GDM1 (cell line): ENCODE results near the gene ENG.
"Not testable (repeated sequence)": the region's sequence is repeated elsewhere in the genome, so short reads cannot be mapped to it uniquely, and the experiment has no call there.

Experiments
- DNase-seq: peaks from one replicate; lab custom pipeline; 2025; lab: John Stamatoyannopoulos, UW

The ENG gene

DNA sequence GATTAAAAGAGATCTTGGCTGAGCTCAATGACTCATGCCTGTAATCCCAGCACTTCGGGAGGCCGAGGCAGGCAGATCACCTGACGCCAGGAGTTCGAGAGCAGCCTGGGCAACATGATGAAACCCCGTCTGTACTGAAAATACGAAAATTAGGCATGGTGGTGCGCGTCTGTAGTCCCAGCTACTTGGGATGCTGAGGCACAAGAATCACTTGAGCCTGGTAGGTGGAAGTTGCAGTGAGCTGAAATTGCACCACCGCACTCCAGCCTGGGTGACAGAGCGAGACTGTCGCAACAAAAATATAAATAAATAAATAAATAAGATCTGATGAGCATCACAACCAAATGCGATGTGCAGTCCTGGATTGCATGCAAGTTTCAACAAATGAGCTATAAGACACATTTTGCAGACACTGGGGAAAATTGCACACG is 8.7 kb upstream of the ENG start:
- DNase-seq = no peak

DNA sequence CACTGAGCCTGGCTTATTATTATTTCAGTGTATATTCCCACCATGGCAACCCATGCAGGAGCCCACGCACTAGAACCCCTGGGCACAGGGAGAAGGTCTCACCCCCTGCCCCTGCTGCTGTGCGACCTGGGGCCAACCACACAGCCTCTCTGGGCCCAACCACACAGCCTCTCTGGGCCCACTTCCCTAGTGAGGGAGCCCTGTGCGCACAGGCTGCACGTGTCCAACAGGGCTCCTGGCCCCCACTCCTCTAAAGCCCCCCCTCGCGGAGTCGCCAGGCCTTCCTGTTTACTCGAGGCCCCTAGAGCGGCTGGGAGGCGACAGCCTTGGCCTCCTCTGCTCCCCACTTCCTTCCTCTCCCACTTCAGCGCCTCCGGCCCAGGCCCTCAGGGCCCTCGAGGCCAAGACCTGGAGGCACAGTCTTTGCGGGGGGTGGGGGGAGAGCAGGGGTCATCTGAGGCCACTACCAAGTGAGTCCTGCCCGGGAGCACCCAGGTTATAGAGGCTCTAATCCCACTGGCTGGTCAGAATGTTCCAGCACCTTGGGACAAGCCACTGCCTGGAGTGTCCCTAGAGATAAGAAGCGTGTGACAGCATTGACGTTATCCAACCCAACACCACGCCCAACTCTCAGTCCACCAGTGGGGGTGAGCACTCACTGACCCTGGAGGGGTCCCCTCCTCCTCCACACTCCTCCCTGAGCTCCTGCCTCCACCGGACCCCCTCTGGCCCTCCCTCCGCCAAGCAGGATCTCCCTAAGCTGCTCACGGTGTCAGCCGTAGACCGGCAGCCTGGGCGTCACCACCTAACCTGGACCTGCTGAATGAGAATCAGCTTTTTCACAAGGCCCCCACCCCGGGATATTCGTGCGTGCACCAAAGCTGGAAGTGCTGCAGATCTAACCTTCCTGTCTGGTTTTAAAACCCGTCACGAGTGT is 7.9 kb upstream of the ENG start:
- DNase-seq = peak; percentile 96

DNA sequence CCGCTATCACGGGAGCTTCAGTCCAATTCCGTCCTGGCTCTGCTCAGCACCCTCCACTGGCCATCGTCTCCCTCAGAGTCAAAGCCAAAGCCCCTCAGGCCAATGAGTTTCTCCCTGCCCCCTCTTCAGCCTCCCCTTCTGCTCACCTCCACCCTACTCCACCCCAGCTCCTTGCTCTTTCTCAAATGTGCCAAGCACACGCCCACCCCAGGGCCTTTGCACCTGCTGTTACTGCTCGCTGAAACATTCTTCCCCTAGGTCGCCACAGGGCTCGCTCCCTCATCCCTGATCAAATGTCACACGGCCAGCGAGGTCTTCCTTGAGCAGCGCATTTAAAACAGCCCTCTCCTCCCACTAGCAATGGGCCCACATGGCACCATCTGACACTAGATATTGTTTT is 6.3 kb upstream of the ENG start:
- no peak for DNase-seq

DNA sequence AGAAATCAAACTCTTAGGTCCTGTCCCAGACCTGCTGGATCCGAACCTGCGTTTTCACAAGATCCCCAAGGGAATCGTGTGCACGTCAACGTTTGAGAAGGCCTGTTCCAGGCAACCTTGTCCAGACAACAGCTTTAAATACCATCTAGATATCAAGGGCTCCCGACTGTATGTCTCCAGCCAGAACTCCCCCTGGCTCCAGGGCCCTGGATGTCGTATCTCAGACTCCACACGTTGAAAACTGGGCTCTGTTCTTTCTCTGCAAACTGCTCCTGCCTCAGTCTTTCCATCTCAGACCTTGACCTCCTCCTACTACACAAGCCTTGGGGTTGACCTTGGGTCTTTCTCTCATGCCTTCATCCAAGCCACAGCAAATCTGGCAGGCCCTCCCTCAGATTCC is 5.8 kb upstream of the ENG start:
- DNase-seq = no peak

DNA sequence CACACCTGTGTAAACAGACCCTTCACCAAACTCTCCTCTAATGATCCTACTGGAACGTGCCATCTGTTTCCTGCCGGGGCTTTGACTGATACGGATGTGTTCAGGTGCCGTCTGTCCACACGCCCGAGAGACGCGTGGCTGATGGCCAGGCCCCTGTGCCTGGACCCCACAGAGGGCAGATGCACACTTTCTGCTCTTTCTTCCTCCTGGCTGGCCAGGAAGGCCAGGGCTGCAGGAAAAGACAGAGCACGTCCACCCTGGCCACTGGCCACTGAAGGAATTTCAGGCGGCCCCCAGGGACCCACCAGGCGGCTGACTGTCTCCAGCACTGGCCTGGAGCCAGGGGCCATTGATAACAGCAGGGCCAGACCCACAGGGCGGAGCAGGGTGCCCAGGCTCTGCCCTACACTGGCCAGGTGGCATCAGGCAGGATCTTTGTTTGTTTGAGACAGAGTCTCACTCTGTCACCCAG is 3.6 kb upstream of the ENG start:
- DNase-seq = peak; percentile 38

DNA sequence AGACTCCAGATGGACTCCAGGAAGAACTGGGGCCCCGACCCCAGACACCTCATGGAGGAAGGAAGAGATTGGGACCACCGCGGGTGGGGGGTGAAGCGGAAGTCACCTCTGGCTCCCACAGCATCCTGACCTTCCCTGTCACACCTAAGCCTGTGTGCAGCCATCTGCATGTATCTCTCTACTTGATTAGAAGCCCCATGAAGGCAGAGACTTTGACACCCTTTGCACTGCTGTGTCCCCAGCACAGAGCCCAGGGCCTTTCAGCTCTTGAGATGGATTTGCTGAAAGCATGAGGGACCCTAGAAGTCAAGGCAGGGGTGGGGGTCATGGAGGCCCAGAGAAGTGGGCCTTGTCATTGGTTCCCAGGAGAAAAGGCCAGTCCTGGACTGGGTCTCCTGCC is 2.8 kb upstream of the ENG start:
- DNase-seq = no peak

DNA sequence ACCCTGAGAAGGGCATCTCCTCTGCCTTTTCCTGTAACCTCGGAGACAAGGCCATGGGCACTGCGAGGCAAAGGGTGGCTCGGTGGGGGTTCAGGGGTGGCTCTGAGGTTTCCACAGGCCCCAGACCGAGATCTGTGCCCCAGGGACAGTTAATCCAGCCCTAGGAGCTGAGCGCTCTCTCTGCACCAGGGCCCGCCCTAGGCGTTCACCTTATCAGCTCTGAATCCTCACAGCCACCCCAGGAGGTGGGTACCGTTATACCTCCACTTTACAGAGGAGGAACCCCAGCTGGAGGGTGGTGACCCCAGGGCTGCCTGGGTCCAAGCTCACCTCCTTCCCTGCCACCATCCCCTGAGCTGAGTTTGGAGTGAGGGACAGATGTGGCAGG is 2.3 kb upstream of the ENG start:
- DNase-seq = no peak

DNA sequence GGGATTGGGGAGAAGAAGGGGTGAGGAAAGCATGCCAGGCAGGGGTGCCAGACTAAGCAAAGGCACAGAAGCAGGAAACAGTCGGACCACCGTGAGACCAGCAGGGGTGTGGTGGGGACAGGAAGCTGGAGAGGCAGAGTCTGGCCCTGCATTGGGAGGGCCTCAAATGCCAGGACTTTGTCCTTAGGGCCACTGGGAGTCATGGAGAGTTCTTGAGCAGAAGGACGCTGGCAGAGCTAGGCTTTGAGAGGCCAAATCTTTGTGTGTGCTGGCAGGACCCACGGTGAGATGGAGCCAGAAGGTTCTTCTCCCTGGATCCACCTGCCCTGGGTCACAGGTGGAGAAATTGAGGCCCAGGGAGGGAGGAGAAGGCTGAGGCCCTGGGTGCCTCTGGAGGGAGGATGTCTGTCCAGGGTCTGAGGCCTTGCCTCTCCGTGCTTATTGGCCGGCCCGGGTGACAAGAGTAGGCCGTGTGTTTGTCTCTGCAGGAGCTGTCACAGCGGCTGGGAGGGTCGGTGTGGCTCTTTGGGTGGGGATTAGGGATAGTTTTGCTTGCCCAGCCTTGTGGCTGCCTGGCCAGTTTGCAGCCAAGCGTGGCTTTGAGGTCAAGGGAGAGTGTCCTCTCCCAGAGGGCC is 1.8 kb upstream of the ENG start:
- DNase-seq = no peak

DNA sequence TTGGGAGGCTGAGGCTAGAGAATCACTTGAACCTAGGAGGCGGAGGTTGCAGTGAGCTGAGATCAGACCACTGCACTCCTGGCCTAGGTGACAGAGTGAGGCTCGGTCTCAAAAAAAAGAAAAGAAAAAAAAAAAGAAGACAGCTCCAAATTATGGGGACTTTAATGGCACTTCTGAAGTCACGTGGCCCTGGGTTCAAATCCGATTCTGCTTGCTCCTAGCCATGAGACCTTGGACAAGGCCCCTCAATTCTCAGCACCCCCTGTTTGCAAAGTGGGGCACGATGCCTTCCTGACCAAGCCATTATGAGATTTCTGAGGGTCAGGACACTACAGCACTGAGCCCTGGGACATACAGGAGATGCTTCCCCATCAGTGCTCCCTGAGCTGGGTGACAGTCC is 1.1 kb upstream of the ENG start:
- no peak for DNase-seq

DNA sequence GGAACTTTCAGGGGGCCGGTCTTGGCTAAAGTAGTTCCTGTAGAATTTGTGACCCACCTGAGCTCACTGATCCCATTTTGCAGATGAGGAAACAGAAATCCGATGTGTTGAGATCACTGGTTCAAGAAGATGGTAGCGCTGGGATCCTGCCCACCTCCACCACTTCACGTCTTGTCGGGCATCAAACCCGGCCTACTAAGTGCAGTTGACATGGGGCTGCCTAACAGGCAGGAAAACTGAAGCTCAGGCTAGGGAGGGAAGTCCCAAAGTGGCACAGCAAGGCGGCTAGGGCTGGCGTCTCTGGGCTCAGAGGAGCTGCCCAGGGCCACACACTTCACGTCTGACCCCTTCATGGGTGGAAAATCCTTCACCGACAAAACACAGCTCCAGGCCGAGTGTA is 502 bp upstream of the ENG start:
- no peak for DNase-seq

DNA sequence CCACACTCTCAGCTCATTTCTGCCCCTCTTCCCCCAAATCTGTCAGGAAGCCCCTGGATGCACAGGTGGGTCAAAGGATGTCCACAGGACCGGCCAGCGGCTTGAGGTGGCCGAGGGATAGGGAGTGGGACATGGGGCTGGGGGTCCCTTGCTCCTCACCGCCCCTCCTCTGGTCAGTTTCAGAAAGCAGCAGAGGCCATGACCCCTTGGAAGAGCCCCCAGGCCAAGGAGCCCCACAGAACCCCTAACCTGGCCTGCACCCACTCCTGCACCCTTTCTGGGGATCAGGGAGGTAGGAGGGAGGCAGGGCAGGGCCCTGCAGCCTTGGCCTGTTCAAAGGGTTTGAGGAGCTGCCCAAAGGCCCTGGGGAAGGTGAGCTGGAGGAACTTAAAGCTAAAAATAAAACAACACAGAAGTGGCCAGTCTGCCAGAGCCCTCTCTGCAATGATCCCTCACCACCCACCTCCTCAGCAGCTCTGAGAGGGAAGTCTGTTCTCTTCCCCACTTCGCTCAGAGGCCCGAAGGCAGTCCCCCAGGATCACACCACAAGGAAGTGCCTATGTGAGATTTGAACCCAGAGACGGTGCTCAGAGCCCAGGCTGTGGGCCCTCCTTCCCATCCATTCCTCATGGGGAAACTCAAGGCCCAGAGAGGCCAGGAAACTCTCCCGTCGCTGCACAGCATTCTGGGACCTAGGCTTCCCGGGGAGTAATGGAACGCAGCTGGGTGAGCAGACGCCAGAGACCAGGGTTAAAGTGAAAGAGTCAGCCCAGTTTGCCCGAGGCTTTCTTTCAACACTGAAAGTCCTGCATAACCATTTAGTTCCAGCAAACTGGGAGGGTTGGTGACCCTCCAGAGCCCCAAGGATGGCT is 910 bp downstream of the ENG start:
- no peak for DNase-seq

DNA sequence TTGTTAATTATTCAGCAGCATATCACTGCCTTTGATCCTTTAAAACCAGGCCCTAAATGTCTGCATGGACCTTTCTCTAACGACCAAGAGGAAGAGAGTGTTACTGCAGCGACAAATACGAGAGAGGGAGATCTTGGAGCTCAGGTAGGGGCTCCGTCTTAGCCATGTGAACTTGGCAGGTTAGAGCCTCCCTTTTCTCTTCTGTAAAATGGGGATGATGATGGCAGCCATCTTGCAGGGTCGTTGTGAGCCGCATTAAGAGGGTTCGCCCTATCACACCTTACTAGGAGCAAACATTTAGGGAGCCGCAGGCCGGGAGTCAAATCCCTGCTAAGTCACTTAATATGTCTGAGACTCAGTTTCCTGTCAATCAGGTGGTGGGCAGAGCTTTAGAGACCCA is 1.6 kb downstream of the ENG start:
- DNase-seq = no peak

DNA sequence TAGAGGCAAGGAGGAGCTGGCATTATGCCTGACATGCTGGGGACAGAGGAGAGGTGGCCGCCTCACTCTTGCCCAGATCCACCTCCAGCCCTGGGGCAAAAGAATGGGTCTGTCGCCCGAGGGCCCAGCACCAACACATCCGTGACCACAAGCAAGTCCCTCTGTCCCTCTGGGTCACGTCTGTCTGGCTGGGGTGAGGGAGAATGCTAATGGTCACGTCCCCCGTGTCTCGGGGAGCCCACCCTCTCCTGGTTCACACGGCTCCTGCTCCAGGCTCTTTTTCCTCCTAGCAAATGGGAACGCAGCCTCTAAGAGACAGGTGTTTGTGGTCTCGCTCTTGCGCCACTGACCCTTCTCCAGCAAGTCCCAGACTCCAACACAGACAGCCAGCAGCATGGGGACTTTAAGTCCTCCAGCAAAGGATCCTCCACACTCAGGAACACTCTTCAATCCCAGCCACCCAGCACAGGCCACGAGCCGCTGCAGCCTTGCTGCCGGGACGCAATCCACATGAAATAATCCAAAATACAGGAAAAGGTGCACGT is 4.1 kb downstream of the ENG start:
- DNase-seq = no peak

DNA sequence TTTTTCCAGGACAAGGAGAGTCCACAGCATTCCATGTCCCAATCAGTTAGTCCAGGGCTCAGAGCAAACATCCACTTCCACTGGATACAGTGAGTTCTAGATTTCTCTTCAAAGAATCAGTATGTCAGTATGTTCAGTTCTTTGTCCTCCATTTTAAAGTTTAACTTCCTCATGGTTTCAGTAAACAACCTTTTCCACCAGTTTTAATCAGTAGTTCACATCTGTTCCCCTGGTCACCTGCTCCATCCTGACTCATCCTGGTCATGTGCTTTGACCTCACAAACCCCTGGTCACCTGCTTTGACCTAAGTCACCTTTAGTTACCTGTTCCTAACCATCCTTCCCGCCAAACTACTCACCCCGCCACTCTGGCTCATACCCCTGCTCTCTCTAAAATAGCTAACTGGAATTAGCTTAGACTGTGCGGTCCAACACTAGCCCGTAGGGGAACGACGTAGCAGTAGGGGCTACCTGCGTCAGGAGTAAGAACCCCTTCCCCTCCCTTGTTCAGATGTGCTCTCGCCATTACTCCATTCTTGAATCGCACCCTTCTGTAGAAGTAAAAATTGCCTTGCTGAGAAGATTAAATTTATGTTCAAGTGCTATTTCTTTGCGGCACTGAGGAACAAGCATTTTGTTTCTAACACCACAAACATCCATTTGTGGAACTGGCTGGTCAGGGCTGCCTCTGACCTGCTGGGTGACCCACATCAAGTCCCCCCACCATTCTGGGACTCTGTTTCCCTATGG is 5.5 kb downstream of the ENG start:
- DNase-seq = no peak

DNA sequence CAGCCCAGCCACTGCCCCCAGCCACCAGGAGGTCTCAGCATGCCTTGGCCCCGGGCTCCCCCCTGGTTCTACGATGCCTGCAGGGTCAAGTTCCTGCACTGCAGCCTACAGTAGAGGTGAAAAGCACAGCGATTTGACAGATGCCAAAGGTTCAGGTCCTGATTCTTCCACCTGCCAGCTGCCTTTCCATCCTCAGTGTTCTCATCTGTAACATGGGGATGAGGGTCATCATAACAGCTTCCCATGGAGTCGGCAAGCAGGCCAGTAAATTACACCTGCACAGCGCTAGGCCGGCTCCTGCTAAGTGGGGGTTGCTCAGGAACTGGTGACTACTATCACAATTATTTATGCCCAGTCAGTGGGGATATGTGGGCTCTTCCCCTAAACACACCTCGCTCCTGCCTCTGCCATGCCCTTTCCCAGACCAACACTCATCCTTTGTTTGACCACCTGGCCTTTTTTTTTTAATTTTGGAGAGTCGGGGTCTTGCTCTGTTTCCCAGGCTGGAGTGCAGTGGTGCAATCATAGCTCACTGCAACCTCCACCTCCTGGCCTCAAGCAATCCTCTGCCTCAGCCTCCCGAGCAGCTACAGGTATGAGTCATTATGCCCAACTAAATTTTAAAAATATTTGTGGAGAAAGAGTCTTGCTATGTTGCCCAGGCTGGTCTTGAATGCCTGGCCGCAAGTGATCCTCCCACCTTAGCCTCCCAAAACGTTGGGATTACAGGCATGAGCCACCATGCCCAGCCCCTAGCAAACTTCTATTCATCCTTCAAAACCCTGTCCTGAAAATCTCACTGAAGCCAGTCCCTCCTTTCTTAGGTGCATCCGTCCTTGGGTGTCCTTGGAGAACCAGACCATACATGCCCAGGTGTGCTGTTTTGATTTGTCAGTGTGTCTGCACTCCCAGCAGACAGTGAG is 6.4 kb downstream of the ENG start:
- no peak for DNase-seq

DNA sequence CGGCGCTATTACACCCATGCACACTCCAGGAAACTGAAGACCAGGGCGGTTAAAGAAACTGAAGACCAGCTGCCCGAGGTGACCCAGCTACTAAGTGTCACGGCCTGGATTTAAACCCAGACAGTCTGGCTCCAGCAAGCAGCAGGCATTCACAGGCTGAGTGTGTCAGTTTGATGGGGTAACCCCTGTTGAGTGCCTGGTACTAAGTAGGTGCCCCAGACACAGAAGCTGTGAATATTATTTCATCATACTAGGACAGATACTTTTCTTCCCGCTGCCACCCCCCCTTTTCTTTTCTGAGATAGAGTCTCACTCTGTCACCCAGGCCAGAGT is 7.3 kb downstream of the ENG start:
- no peak for DNase-seq

DNA sequence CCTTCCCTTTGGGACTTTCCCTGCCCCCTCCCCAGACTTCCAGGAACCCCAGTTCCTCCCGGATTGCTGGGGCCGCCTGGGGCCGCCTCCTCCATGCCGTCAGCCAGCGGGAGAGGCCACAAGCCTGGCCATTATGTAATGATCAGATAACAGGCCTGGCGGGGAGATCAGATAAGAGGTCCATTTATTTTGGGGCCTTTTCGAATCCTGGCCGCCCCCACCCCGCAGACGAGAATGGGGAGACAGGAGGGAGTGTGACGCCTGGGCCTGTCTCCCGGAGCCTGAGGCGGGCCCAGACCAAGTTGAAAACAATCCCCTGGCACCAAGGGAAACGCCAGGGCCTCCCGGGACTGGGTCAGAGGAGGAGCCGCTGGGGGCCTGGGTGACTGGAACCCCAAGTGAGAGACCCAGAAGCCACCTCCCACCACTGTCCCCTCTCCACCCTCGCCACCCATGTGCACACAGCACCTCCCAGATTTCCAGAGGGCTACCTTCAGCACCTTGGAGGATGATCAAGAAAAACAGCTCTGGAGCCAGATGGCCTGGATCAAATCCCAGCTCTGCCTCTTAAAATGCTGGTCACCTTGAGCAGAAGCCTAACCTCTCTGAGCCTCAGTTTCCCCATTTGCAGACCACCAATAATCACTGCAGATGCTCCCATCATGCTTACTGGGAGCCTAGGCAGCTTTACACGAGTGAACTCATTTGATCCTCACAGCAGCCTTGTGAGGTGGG is 7.8 kb downstream of the ENG start:
- DNase-seq = no peak

DNA sequence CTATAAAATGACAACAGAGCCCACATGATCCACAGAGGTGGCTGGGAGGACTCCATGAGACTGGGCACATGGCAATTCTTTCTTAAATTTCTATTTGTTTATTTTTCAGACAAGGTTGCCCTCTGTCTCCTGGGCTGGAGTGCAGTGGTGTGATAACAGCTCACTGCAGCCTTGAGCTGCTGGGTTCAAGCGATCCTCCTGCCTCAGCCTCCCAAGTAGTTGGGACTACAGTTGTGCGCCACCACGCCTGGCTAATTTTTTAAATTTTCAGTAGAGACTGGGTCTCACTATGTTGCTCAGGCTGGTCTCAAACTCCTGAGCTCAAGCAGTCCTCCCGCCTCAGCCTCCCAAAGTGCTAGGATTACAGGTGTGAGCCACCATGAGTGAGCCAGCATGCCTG is 8.8 kb downstream of the ENG start:
- not testable (repeated sequence) for DNase-seq

DNA sequence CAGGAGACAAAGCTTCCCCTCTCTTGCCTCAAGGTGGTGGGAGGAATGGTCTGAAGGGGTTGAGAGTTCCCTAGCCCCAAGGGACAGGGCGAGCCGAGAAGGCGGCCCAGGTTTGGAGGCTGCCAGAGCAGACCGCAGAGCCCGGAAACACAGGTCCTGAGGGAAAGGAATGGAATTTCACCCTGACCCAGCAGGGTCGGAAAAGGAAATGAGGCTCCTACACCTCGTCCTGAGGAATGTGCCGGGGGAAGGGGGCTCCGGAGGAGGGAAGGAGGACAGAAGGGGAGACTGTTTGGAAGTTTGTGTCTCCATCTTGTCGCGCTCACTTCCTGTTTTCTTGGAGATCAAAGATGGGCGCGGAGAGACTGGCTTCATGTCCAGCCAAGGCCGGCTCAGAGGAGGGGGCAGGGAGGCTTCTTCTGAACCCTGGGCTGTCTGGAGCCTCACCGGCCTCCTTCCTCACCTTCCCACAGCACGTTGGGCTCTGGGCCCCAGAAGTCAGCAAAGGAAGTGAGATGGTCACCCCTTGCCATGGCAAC is 9.6 kb downstream of the ENG start:
- DNase-seq = no peak
